ENCODE data around the gene HCN4. TPM values are rescaled to one million over a fixed set of nuclear protein-coding genes. Genes with fewer than 3 reads are reported as not detected.

The HCN4 gene
- total RNA-seq, 4 donors from 2014 or later = not detected

GRCh38 chr15:73391128-73391872 is 22.5 kb upstream of the HCN4 start:
- DNase-seq (ENCODE audit: low spot score in 2 of 2) = no peak
- TF ChIP-seq EP300 (IDR thresholded peaks at IDR 0.05) (no peak), POLR2A (IDR thresholded peaks at IDR 0.05) (no peak), CTCF (IDR thresholded peaks at IDR 0.05) (no peak)
- H3K4me3 ChIP-seq = no peak overlapping the region
- H3K36me3 ChIP-seq = no peaks in the 10 kb centered on the region
- H3K9me3 ChIP-seq = no peaks in the 10 kb centered on the region
- no peak overlapping the region for H3K27ac ChIP-seq
- H3K4me1 ChIP-seq = no peaks in the 10 kb centered on the region
- 46 to 71% methylated on average over 7 of the region's 7 CpGs for WGBS, 2 donors
- no peaks in the 10 kb centered on the region for H3K27me3 ChIP-seq

GRCh38 chr15:73389971-73390544 is 21.3 kb upstream of the HCN4 start:
- Histone ChIP-seq H3K36me3 (no peaks in the 10 kb centered on the region), H3K27ac (no peak overlapping the region), H3K4me1 (no peaks in the 10 kb centered on the region), H3K4me3 (no peak overlapping the region), H3K9me3 (no peaks in the 10 kb centered on the region), H3K27me3 (no peaks in the 10 kb centered on the region)
- 87 to 90% methylated on average over 2 of the region's 2 CpGs for WGBS, 2 donors
- no peak for DNase-seq (ENCODE audit: low spot score in 2 of 2)
- TF ChIP-seq EP300 (IDR thresholded peaks at IDR 0.05) (no peak), POLR2A (IDR thresholded peaks at IDR 0.05) (no peak)

GRCh38 chr15:73389539-73389938 is 20.8 kb upstream of the HCN4 start:
- no peak for DNase-seq (ENCODE audit: low spot score in 2 of 2)
- no peak overlapping the region for H3K27ac ChIP-seq
- no peaks in the 10 kb centered on the region for H3K27me3 ChIP-seq
- no peaks in the 10 kb centered on the region for H3K36me3 ChIP-seq
- H3K4me1 ChIP-seq = no peaks in the 10 kb centered on the region
- WGBS, 2 donors = 63 to 74% methylated on average over 2 of the region's 2 CpGs
- H3K4me3 ChIP-seq = no peak overlapping the region
- H3K9me3 ChIP-seq = no peaks in the 10 kb centered on the region
- no peak for TF ChIP-seq EP300 (IDR thresholded peaks at IDR 0.05)
- no peak for TF ChIP-seq CTCF (IDR thresholded peaks at IDR 0.05)

GRCh38 chr15:73388256-73388781 is 19.6 kb upstream of the HCN4 start:
- 53 to 61% methylated on average over 7 of the region's 7 CpGs for whole genome bisulfite sequencing, 2 donors
- TF ChIP-seq POLR2A (IDR thresholded peaks at IDR 0.05) (no peak), CTCF (IDR thresholded peaks at IDR 0.05) (no peak), EP300 (IDR thresholded peaks at IDR 0.05) (no peak)

GRCh38 chr15:73387507-73388255 is 18.9 kb upstream of the HCN4 start:
- peaks cover 0 to 5% (median 0%) of the 10 kb centered on the region in 4 donors for H3K9me3 ChIP-seq
- H3K4me1 ChIP-seq = no peaks in the 10 kb centered on the region
- H3K27me3 ChIP-seq = peaks cover 0 to 3% of the 10 kb centered on the region in 2 donors
- H3K4me3 ChIP-seq = no peak overlapping the region
- H3K27ac ChIP-seq = no peak overlapping the region
- 69 to 73% methylated on average over 9 to 12 of the region's 12 CpGs for WGBS, 2 donors
- no peak for DNase-seq (ENCODE audit: low spot score in 2 of 2)
- TF ChIP-seq EP300 (IDR thresholded peaks at IDR 0.05) (no peak), POLR2A (IDR thresholded peaks at IDR 0.05) (no peak), CTCF (IDR thresholded peaks at IDR 0.05) (no peak)
- no peaks in the 10 kb centered on the region for H3K36me3 ChIP-seq

More at GRCh38 chr15:73388256-73388781, 19.6 kb upstream of the HCN4 start:
- peaks cover 0 to 3% of the 10 kb centered on the region in 2 donors for H3K27me3 ChIP-seq
- H3K9me3 ChIP-seq = peaks cover 0 to 3% (median 0%) of the 10 kb centered on the region in 4 donors
- no peaks in the 10 kb centered on the region for H3K4me1 ChIP-seq
- no peak overlapping the region for H3K27ac ChIP-seq
- DNase-seq (ENCODE audit: low spot score in 2 of 2) = no peak
- no peak overlapping the region for H3K4me3 ChIP-seq
- H3K36me3 ChIP-seq = no peaks in the 10 kb centered on the region

Data from tibial nerve (tissue), 4 donors.